Central memory CD8-positive, alpha-beta T cell (primary cell): ENCODE results near the gene MAD1L1.
"Not testable (repeated sequence)": the region's sequence is repeated elsewhere in the genome, so short reads cannot be mapped to it uniquely, and the experiment has no call there.

ENCODE experiments used
- ATAC-seq: fragments of 150-1000 bp; cut with Tn5 transposase; replicated peaks from 2 replicates; pipeline ENCODE4 v1.10.0; 2022; ENCODE audit warnings: mild to moderate bottlenecking, moderate FRiP score, moderate number of reproducible peaks; ENCODE audit not compliant: poor library complexity, severe bottlenecking; ENCODE audit errors: extremely low read depth
- DNase-seq, 2 donors: peaks; one replicate each; pipeline ENCODE4 v3.0.0; 2021; ENCODE audit warnings: low spot score in 2 of 2
- H3K27ac Mint-ChIP-seq: one replicate; pipeline ENCODE4 v1.8.0; 2022; ENCODE audit warnings: low read depth, mild to moderate bottlenecking, moderate library complexity, mixed read lengths
- H3K27me3 Mint-ChIP-seq: one replicate; pipeline ENCODE4 v1.8.0; 2022; ENCODE audit warnings: mixed read lengths
- H3K36me3 Mint-ChIP-seq: one replicate; pipeline ENCODE4 v1.8.0; 2022; ENCODE audit warnings: mild to moderate bottlenecking, moderate library complexity, mixed read lengths; ENCODE audit not compliant: insufficient read depth
- H3K4me1 Mint-ChIP-seq: one replicate; pipeline ENCODE4 v1.8.0; 2022; ENCODE audit warnings: mixed read lengths
- H3K4me3 Mint-ChIP-seq: one replicate; pipeline ENCODE4 v1.8.0; 2022; ENCODE audit warnings: mild to moderate bottlenecking, moderate library complexity, mixed read lengths
- H3K9me3 Mint-ChIP-seq: one replicate; pipeline ENCODE4 v1.8.0; 2022; ENCODE audit warnings: mixed read lengths

The MAD1L1 gene

DNA sequence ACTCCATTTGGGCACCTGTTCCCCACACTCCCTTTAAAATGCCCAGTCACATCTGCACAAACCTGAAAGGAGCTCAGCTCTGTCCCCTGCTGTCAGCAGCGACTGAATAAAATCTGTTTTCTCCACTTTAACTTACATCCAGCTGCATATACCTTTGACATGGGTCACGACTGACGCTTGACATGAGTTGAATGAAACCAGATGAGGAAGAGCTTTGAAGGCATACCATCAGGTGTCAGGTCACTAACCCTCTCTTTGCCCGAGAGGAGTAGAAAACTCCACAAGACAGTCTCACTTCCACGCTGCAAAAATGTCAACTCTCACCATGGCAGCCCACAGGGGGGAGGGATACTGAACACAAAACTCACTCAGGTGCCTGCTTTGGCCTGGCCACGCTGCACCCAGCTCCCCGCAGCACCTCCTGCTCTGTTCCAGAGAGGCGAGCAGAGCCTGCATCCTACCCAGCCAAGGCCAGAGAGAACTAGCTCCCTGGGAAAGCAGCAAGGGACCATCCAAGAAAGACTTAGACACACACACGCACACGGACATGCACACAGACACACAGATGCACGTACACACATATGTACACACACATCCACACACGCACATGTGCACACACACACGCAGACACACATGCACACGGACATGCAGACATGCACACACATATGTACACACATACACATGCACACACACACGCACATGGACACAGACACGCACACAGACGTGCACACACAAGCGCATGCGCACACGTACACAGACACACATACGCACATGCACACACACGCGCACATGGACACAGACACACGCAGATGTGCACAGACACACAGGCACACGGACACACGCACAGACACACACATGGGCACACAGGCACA is 191.0 kb downstream of the MAD1L1 start:
- Mint-ChIP-seq H3K4me3 (no peak overlapping the region), H3K27me3 (no peaks in the 10 kb centered on the region), H3K36me3 (peaks cover 7% of the 10 kb centered on the region), H3K9me3 (no peaks in the 10 kb centered on the region), H3K27ac (no peak overlapping the region), H3K4me1 (peaks cover 51% of the 10 kb centered on the region)
- ATAC-seq (no peak), DNase-seq (no peak)

DNA sequence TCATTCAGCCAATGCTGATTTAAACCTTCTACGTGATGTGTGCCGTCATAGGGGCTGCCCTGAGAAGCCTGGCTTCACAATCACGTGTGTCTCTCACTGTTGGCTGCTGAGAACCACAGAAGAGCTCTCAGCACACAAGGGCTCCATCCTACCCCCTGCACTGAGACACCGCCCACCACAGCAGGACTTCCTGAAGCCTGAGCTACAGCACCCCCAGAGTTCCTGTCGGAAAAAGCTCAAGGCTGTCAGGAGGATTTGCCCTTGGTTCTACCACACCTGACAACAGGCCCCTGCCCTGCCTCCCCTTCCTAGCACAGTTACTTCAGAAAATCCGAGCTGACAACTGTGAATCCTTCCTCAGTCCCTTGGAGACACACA is 191.9 kb downstream of the MAD1L1 start:
- Mint-ChIP-seq H3K9me3 (no peaks in the 10 kb centered on the region), H3K27ac (peak overlapping the region; percentile 44), H3K4me1 (peaks cover 53% of the 10 kb centered on the region), H3K36me3 (peaks cover 7% of the 10 kb centered on the region), H3K27me3 (no peaks in the 10 kb centered on the region), H3K4me3 (peak overlapping the region; percentile 40)
- DNase-seq (no peak), ATAC-seq (no peak)

DNA sequence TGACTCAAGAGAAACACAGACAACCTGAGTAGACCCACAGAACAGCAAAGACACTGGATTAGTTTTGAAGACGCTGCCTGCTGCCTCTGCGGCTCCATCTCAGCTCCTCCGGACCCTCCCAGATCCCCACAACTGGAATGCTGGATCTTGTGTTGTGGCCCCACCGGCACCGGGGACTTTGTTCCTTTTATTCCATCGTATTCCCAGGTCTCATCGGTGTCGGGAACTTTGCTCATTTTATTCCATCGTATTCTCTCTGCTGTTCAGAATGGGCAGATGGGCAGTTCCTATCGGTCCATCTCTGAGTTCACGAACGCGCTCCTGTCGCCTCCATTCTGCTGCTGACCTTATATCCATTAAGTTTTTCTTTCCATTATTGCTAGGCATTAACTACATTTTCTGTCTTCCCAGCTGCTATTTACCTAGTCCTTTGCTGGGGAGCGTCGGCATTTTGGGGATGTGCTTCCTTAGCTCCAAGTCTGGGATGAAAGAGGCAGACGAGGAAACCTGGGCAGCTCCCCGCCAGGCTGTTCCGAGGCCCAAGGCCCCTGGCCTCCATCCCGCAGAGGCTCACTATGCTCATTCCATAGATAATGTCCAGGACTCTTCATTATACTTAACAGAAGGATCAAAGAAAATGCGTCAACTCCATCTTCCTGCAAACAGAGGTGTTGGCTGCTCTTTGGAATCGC is 192.4 kb downstream of the MAD1L1 start:
- Mint-ChIP-seq H3K27me3 (no peaks in the 10 kb centered on the region), H3K4me3 (peak overlapping the region; percentile 40), H3K36me3 (peaks cover 7% of the 10 kb centered on the region), H3K4me1 (peaks cover 53% of the 10 kb centered on the region), H3K9me3 (no peaks in the 10 kb centered on the region), H3K27ac (peak overlapping the region; percentile 44)
- DNase-seq: no peak
- no peak for ATAC-seq

DNA sequence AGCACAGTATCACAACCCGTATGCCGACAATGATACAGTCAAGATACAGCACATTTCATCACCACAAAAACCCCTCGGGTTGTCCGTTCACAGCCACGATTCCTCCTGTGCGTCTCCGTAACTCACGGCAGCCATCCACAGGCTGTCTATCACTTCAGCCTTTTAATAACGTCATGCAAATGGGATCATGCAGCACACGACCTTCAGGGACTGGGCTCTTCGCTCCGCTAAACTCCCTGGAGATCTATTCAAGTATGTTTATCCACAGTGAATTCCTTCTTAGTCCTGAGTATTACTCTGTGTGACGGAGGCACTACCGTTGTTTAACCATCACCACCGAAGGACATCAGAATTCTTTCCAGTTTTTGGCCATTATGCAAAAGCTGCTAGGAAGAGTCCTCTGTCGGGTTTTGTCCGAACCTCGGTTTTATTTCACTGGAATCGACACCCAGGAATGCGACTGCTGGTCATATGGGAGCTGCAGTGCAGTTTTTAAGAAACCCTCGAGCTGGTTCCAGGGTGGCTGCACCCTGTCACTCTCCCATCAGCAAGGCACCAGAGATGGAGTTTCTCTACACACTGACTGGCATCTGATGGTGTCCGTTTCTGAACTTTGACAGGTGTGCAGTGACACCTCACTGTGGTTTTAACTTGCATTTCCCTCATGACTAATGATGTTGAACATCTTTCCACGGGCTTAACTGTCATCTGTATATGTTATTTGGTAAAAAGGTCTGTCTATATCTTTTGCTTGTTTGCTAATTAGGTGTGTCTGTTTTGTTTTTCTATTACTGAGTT is 193.6 kb downstream of the MAD1L1 start:
- H3K27ac Mint-ChIP-seq: peak overlapping the region; percentile 29
- H3K4me3 Mint-ChIP-seq: peak overlapping the region; percentile 84
- peaks cover 7% of the 10 kb centered on the region for H3K36me3 Mint-ChIP-seq
- no peaks in the 10 kb centered on the region for H3K9me3 Mint-ChIP-seq
- ATAC-seq (no peak), DNase-seq (no peak)
- peaks cover 59% of the 10 kb centered on the region for H3K4me1 Mint-ChIP-seq
- no peaks in the 10 kb centered on the region for H3K27me3 Mint-ChIP-seq

DNA sequence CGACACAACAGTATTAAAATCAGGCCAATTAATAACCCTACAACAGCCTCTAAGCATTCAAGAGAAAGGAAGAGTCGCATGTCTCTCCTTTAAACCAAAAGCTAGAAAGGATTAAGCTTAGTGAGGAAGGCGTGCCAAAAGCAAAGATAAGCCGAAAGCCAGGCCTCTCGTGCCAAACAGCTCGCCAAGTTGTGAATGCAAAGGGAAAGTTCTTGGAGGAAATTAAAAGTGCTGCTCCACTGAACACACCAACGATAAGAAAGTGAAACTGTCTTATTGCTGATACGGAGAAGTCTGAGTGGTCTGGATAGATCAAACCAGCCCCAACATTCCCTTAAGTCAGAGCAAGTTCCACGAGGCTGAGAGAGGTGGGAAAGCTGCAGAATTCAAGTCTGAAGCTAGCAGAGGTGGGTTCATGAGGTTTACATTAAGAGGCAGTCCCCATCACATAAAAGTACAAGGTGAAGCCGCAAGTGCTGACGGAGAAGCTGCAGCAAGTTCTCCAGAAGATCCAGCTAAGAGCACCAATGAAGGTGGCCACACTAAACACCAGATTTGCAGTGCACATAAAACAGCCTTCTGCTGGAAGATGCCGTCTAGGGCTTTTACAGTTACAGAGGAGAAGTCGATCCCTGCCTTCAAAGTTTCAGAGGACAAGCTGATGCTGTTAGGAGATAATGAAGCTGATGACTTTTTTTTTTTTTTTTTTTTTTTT is 194.8 kb downstream of the MAD1L1 start:
- no peaks in the 10 kb centered on the region for H3K27me3 Mint-ChIP-seq
- H3K4me3 Mint-ChIP-seq: peak overlapping the region; percentile 84
- ATAC-seq: peak; percentile 67
- peak overlapping the region; percentile 79 for H3K27ac Mint-ChIP-seq
- DNase-seq: no peak
- H3K4me1 Mint-ChIP-seq: peaks cover 59% of the 10 kb centered on the region
- peaks cover 7% of the 10 kb centered on the region for H3K36me3 Mint-ChIP-seq
- no peaks in the 10 kb centered on the region for H3K9me3 Mint-ChIP-seq

DNA sequence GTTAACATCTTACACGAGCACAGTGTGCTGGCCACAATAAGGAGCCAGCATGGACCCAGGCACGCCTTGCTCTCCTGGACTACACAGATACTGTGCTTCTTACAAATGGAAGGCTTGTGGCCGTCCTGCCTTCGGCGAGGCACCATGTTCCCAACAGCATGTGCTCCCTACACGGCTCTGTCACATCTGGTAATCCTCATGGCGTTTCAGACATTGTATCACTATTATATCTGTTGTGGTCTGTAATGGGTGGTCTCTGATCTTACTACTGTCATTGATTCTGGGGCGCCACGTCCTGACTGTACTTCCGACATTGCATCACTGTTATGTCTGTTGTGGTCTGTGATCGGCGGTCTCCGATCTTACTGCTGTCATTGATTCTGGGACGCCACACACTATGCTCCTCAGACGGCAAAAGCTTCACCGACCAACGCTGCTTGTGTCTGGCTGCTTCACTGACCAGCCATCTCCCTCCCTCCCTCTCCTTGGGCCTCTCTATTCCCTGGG is 195.4 kb downstream of the MAD1L1 start:
- Mint-ChIP-seq H3K27ac (peak overlapping the region; percentile 79), H3K36me3 (peaks cover 9% of the 10 kb centered on the region), H3K27me3 (no peaks in the 10 kb centered on the region), H3K4me1 (peaks cover 59% of the 10 kb centered on the region), H3K4me3 (peak overlapping the region; percentile 84), H3K9me3 (no peaks in the 10 kb centered on the region)
- peak; percentile 88 for ATAC-seq
- DNase-seq: peak in 1 of 2 donors; percentile 42

DNA sequence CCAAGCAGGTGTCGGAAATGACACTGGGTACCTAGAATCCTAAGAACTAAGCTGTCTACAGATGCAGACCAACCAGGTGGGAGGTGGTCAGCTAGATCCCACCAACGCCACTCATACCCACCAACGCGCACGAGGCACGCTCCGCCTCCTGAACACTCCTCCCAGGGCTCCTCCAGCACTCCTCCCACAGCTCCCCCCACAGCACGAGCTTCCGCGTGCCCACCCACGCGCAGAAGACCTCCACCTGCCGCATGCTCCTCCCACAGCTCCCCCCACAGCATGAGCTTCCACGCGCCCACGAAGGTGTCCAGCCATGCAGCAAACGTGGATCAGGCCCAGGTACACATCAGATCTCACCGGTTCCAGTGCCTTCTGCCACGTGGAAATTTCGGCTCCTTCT is 196.0 kb downstream of the MAD1L1 start:
- Mint-ChIP-seq H3K4me1 (peaks cover 58% of the 10 kb centered on the region), H3K36me3 (peaks cover 12% of the 10 kb centered on the region), H3K4me3 (peak overlapping the region; percentile 7), H3K9me3 (no peaks in the 10 kb centered on the region), H3K27me3 (no peaks in the 10 kb centered on the region), H3K27ac (peak overlapping the region; percentile 79)
- ATAC-seq (no peak), DNase-seq (no peak)

DNA sequence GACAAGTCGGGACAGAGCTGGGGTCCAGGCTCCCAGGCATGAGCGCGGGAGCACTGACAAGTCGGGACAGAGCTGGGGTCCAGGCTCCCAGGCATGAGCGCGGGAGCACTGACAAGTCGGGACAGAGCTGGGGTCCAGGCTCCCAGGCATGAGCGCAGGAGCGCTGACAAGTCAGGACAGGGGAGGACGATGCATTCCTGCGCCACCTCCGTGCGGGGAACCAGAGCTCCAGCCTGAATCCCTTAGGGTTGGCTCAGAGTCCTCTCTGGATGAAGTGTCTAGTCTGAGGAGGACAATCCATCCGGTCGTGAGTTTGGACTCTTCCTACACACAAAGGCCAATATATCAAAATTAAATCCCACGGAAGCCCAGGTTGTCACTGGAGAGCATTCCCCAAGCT is 196.5 kb downstream of the MAD1L1 start:
- not testable (repeated sequence) for DNase-seq, H3K9me3 Mint-ChIP-seq, H3K27me3 Mint-ChIP-seq, ATAC-seq
- Mint-ChIP-seq H3K36me3 (peaks cover 12% of the 10 kb centered on the region), H3K4me3 (peak overlapping the region; percentile 7), H3K27ac (peak overlapping the region; percentile 79), H3K4me1 (peaks cover 58% of the 10 kb centered on the region)

DNA sequence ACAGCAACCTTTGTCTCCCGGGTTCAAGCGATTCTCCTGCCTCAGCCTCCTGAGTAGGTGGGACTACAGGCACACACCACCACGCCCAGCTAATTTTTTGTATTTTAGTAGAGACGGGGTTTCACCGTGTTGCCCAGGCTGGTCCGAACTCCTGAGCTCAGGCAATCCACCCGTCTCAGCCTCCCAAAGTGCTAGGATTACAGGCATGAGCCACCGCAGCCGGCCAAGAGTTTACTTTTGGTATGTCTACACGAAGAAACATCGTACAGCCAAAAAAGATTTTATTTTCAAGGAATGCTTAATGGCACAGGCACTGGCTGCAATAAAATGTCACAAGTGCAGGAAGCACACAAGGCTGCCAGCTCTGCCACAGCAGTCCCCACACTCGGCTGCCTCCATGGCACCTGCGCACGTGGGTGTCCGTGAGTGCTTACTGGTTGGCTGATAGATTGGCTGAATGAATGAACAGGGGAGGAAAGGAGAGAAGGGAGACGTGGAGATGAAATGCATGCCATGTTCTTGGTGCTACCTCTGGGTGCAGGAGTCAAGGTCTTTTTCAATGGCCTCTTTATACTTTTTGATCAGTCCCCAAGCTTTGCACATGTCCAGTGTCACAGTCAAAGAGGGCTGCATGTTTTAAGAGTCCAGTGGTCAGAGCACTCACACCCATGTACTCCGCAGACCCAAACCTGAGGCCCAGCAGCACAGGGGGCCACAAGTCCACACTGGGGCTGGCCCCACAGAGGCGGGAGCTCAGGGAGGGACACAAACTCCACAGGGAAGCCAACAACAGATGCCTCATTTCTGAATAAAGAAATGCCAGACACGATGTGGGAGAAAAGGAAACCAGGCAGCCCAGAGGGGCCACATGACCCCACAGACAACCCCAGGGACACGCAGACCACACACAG is 198.2 kb downstream of the MAD1L1 start:
- Mint-ChIP-seq H3K4me3 (peak overlapping the region; percentile 32), H3K4me1 (peaks cover 53% of the 10 kb centered on the region)

DNA sequence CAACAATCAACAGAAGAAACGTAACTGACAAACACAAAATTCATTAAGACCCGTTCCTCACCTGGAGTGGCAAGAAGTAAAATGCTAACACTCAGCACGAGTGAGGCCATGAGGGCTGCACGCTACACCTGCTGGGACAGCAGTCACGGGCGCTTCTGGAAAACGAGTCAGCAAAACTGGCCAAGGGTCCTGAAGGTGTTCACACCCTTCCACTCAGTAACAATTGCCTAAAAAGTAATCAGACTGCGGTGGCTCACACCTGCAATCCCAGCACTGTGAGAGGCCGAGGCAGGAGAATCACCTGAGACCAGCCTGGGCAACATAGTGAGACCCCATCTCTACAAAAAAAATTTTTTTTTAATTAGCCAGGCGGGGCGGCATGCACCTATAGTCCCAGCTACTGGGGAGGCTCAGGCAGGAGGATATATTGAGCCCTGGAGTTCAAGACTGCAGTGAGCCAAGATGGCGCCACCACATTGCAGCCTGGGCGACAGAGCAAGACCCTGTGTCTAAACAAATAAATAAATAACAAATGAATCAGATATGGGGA is 199.1 kb downstream of the MAD1L1 start:
- no peaks in the 10 kb centered on the region for H3K27me3 Mint-ChIP-seq
- H3K9me3 Mint-ChIP-seq: peaks cover 8% of the 10 kb centered on the region
- no peak for ATAC-seq
- peaks cover 47% of the 10 kb centered on the region for H3K4me1 Mint-ChIP-seq
- peaks cover 14% of the 10 kb centered on the region for H3K36me3 Mint-ChIP-seq
- DNase-seq: no peak
- H3K4me3 Mint-ChIP-seq: no peak overlapping the region
- H3K27ac Mint-ChIP-seq: no peak overlapping the region

More for the DNA sequence above, 198.2 kb downstream of the MAD1L1 start:
- Mint-ChIP-seq H3K27ac (peak overlapping the region; percentile 18), H3K9me3 (no peaks in the 10 kb centered on the region), H3K36me3 (peaks cover 14% of the 10 kb centered on the region), H3K27me3 (no peaks in the 10 kb centered on the region)
- ATAC-seq: no peak
- no peak for DNase-seq

DNA sequence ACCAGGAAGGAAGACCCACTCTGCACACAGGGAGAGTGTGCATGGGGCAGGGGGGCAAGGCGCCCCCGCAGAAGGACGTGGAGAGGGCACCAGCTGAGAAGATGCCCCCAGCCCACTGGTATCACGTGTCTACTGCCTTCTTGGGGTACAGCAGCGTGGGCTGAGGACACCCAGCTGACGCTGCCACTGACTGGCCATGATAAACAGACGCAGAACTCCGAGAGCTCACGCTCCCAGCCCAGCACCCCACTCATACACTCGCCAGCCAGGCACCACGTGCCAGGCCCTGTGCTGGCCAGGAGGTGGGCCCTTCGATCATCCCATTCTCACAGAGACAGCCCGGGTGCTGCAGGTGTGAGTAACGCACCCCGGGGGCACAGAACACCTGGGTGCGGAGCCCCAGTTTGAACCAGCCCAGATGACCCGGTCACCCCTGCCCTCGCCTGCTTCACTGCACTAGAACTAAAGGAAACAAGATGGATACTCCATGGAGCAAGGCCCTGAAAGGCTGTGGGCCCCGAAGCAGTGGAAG is 199.8 kb downstream of the MAD1L1 start:
- ATAC-seq: no peak
- Mint-ChIP-seq H3K27ac (no peak overlapping the region), H3K27me3 (no peaks in the 10 kb centered on the region), H3K4me3 (no peak overlapping the region), H3K4me1 (peaks cover 42% of the 10 kb centered on the region), H3K36me3 (peaks cover 11% of the 10 kb centered on the region), H3K9me3 (peaks cover 8% of the 10 kb centered on the region)
- DNase-seq: no peak
